Mesenchymal stem cell (in vitro differentiated cells and primary cell): ENCODE data around the gene AKAP13.

Experiments used
- DNase-seq: peaks from one replicate; pipeline ENCODE4 v3.0.0-alpha.2; 2013
- H2AFZ ChIP-seq: one replicate; pipeline ENCODE4 v1.6.1; 2013; ENCODE audit warnings: low read depth, mild to moderate bottlenecking, control low read depth, inconsistent platforms, low read length, moderate library complexity
- H2AK5ac ChIP-seq: 2 replicates; pipeline ENCODE4 v1.6.1; 2013; ENCODE audit warnings: low read length, moderate library complexity, mild to moderate bottlenecking, inconsistent platforms; ENCODE audit not compliant: severe bottlenecking
- H2BK120ac ChIP-seq: one replicate; pipeline ENCODE4 v1.6.1; 2013; ENCODE audit warnings: low read depth, mild to moderate bottlenecking, inconsistent platforms, low read length, moderate library complexity
- H2BK12ac ChIP-seq, 2 experiments: one replicate each; pipeline ENCODE4 v1.6.1; 2013; ENCODE audit warnings: inconsistent platforms in 2 of 2, low read length in 2 of 2, mild to moderate bottlenecking in 2 of 2, moderate library complexity in 2 of 2, control low read depth in 1 of 2
- H2BK15ac ChIP-seq: one replicate; pipeline ENCODE4 v1.6.1; 2013; ENCODE audit warnings: mild to moderate bottlenecking, low read depth, inconsistent platforms; ENCODE audit not compliant: poor library complexity, severe bottlenecking
- H2BK5ac ChIP-seq: 2 replicates; pipeline ENCODE4 v1.6.1; 2013; ENCODE audit warnings: low read depth, mild to moderate bottlenecking, low read length, control low read depth, inconsistent platforms; ENCODE audit not compliant: poor library complexity, severe bottlenecking
- H3K14ac ChIP-seq, 2 experiments: one replicate each; pipeline ENCODE4 v1.6.1; 2013; ENCODE audit warnings: inconsistent platforms in 2 of 2, low read length in 2 of 2, control low read depth in 1 of 2, mild to moderate bottlenecking in 1 of 2, moderate library complexity in 1 of 2
- H3K18ac ChIP-seq, 2 experiments: one replicate each; pipeline ENCODE4 v1.6.1; 2013; ENCODE audit warnings: inconsistent platforms in 2 of 2, low read length in 2 of 2, control low read depth in 1 of 2, low read depth in 1 of 2, mild to moderate bottlenecking in 1 of 2
- H3K23ac ChIP-seq, 2 experiments: one replicate each; pipeline ENCODE4 v1.6.1; 2013; ENCODE audit warnings: inconsistent platforms in 2 of 2, low read length in 2 of 2, mild to moderate bottlenecking in 2 of 2, moderate library complexity in 2 of 2, control low read depth in 1 of 2
- H3K27ac ChIP-seq: 2 replicates; pipeline ENCODE4 v1.5.1; 2013; ENCODE audit warnings: mild to moderate bottlenecking, moderate library complexity, low read length, control low read depth, inconsistent platforms; ENCODE audit not compliant: poor library complexity, severe bottlenecking
- H3K27me3 ChIP-seq, 2 experiments: 2 replicates each; pipeline versions ENCODE4 v1.6.1 to v1.7.0; 2013; ENCODE audit warnings: low read length in 2 of 2, mild to moderate bottlenecking in 2 of 2, moderate library complexity in 2 of 2, control low read depth in 1 of 2, inconsistent platforms in 1 of 2; ENCODE audit not compliant: control insufficient read depth in 1 of 2, insufficient read depth in 1 of 2
- H3K36me3 ChIP-seq, 2 experiments: 2 replicates each; pipeline versions ENCODE4 v1.6.1 to v1.7.0; 2013; ENCODE audit warnings: low read length in 2 of 2, control low read depth in 1 of 2, inconsistent platforms in 1 of 2, low read depth in 1 of 2, mild to moderate bottlenecking in 1 of 2; ENCODE audit not compliant: insufficient read depth in 2 of 2, control insufficient read depth in 1 of 2
- H3K4ac ChIP-seq, 2 experiments: one replicate each; pipeline ENCODE4 v1.6.1; 2013; ENCODE audit warnings: inconsistent platforms in 2 of 2, low read length in 2 of 2, mild to moderate bottlenecking in 2 of 2, moderate library complexity in 2 of 2, control low read depth in 1 of 2, low read depth in 1 of 2
- H3K4me1 ChIP-seq: 2 replicates; pipeline ENCODE4 v1.6.1; 2013; ENCODE audit warnings: low read depth, low read length, control low read depth; ENCODE audit not compliant: control insufficient read depth, insufficient read depth
- H3K4me2 ChIP-seq: 2 replicates; pipeline ENCODE4 v1.6.1; 2013; ENCODE audit warnings: low read length, mild to moderate bottlenecking, inconsistent platforms; ENCODE audit not compliant: poor library complexity, severe bottlenecking
- H3K4me3 ChIP-seq, 2 experiments: 2 replicates each; pipeline versions ENCODE4 v1.5.1 to v1.7.0; 2013; ENCODE audit warnings: low read length in 2 of 2, mild to moderate bottlenecking in 2 of 2, control low read depth in 1 of 2, low read depth in 1 of 2; ENCODE audit not compliant: insufficient read depth in 1 of 2
- H3K79me1 ChIP-seq: replicated peaks from 2 replicates; pipeline ENCODE4 v1.6.1; 2013; ENCODE audit warnings: mild to moderate bottlenecking, control low read depth, low read length, inconsistent platforms; ENCODE audit not compliant: poor library complexity, severe bottlenecking
- H3K9ac ChIP-seq: 2 replicates; pipeline ENCODE4 v1.7.0; 2013; ENCODE audit warnings: mild to moderate bottlenecking, low read length, moderate library complexity
- H3K9me3 ChIP-seq: 2 replicates; pipeline ENCODE4 v1.7.0; 2013; ENCODE audit warnings: mild to moderate bottlenecking, low read length; ENCODE audit not compliant: control insufficient read depth
- H4K8ac ChIP-seq: one replicate; pipeline ENCODE4 v1.6.1; 2013; ENCODE audit warnings: inconsistent platforms, mild to moderate bottlenecking, low read length, moderate library complexity
- H4K91ac ChIP-seq: one replicate; pipeline ENCODE4 v1.6.1; 2013; ENCODE audit warnings: mild to moderate bottlenecking, low read length, inconsistent platforms
- WGBS: methylation state at CpG from one replicate; pipeline ENCODE4 v1.1.7; 2013; ENCODE audit warnings: mixed read lengths; 5-methylcytosine and 5-hydroxymethylcytosine counted together

Gene AKAP13

DNA sequence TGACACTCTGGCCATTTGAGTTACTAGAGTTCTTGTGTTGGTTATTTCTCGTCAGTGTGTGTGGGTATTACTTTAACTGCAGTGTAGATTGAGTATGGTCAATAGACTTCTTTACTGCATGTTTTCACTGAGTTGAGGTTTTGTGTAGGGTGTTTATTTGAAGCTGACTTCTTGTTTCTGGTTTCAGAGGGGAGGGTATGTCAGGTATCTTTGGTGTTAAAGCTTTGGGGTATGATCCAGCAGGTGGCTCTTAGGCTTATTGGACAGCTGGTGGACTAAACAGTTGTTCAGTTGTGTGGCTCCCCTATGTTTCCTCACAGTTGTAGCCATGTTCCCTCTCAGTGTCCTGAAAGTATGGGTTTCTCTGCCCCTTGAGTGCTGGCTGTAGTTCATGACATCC lies 72.0 kb downstream of the AKAP13 start:
- Histone ChIP-seq H3K4me1 (peaks cover 7% of the 10 kb centered on the region), H2AFZ (no peak overlapping the region), H3K27ac (no peak overlapping the region), H2AK5ac (no peak overlapping the region), H3K79me1 (peaks cover 14% of the 10 kb centered on the region), H2BK5ac (no peak overlapping the region), H4K8ac (no peak overlapping the region), H2BK120ac (no peak overlapping the region), H3K18ac (no peak overlapping the region), H3K4ac (no peak overlapping the region), H3K36me3 (peaks cover 0 to 10% of the 10 kb centered on the region in 2 experiments), H4K91ac (no peak overlapping the region), H2BK12ac (no peak overlapping the region), H3K9ac (no peak overlapping the region), H3K27me3 (no peaks in the 10 kb centered on the region), H2BK15ac (no peak overlapping the region), H3K14ac (peak overlapping the region in 1 of 2 experiments; percentile 22), H3K23ac (no peak overlapping the region), H3K4me2 (no peak overlapping the region), H3K9me3 (peaks cover 16% of the 10 kb centered on the region), H3K4me3 (no peak overlapping the region)
- DNase-seq = no peak
- WGBS = 100% methylated on average over 1 of the region's 1 CpG

DNA sequence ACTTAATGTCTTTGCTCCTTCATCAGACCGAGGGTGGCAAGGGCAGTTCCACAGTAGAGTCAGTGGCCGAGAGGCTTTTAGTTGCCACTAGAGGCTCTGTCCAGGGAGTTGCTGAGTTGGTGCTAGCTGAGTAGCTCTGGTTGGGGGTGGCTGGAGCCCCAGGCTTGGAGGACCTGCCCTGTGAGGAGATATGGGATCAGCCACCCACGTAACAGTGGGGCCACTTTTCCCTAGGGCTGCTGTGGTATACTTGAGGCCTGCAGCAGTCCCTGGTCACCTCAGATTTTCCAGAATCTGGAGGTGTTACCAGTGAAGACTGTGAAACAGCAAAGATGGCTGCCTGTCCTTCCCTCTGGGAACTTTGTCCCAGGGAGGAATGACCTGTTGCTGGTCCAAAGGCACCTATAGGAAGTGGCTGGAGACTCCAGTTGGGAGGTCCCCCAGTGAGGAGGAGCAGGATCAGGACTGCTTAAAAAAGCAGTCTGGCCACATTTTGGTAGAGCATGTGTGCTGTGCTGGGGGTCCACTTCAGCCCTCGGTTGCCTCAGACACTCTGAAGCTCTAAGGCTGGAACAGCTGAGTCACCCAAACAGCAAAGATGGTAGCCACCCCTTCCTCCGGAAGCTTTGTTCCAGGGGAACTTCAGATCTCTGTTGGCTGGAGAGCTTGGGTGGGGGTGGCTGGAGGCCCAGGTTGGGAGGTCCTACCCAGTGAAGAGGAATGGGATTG lies 72.9 kb downstream of the AKAP13 start:
- WGBS = 89% methylated on average over 5 of the region's 5 CpGs
- peak overlapping the region in 1 of 2 experiments; percentile 29 for H2BK12ac ChIP-seq

DNA sequence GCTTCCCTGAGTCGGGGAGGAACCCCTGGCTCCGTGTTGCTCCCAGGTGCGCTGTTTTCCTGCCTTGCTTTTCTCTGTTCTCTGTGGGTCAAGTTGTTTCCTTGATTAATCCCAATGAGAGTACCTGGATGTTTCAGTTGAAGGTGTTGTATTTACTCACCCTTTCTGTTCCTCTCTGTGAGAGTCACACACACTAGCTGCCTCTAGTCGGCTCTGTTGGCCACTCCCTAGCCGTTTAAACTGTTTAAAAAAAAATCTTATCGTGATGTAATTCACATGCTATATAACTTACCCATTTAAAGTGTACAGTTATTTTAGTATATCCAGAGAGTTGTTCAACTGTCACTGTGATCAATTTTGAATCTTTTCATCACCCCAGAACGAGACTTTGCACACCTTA lies 74.0 kb downstream of the AKAP13 start:
- H2BK15ac ChIP-seq = no peak overlapping the region
- H4K91ac ChIP-seq = no peak overlapping the region
- no peak overlapping the region for H3K9ac ChIP-seq
- H2BK120ac ChIP-seq = no peak overlapping the region
- H3K4me2 ChIP-seq = no peak overlapping the region
- H3K4me3 ChIP-seq = no peak overlapping the region
- no peak overlapping the region for H2BK12ac ChIP-seq
- H4K8ac ChIP-seq = no peak overlapping the region
- no peak overlapping the region for H3K27ac ChIP-seq
- no peak overlapping the region for H2BK5ac ChIP-seq
- H3K9me3 ChIP-seq = peaks cover 16% of the 10 kb centered on the region
- H3K36me3 ChIP-seq = peaks cover 0 to 10% of the 10 kb centered on the region in 2 experiments
- DNase-seq = no peak
- WGBS = 89% methylated on average over 4 of the region's 7 CpGs
- H3K14ac ChIP-seq = no peak overlapping the region
- no peaks in the 10 kb centered on the region for H3K27me3 ChIP-seq
- H3K18ac ChIP-seq = no peak overlapping the region
- H3K4ac ChIP-seq = no peak overlapping the region
- H3K4me1 ChIP-seq = peaks cover 7% of the 10 kb centered on the region
- no peak overlapping the region for H2AK5ac ChIP-seq
- H3K79me1 ChIP-seq = peaks cover 15% of the 10 kb centered on the region
- no peak overlapping the region for H2AFZ ChIP-seq
- H3K23ac ChIP-seq = no peak overlapping the region

More for the DNA sequence above, 72.9 kb downstream of the AKAP13 start:
- Histone ChIP-seq H2AK5ac (no peak overlapping the region), H3K9me3 (peaks cover 16% of the 10 kb centered on the region), H3K36me3 (peaks cover 0 to 10% of the 10 kb centered on the region in 2 experiments), H3K23ac (no peak overlapping the region), H3K4me3 (no peak overlapping the region), H3K4ac (no peak overlapping the region), H3K27ac (no peak overlapping the region), H3K4me2 (no peak overlapping the region), H4K91ac (peak overlapping the region; percentile 15), H3K79me1 (peaks cover 15% of the 10 kb centered on the region), H3K18ac (peak overlapping the region in 1 of 2 experiments; percentile 50), H3K14ac (no peak overlapping the region), H2BK120ac (no peak overlapping the region), H3K9ac (no peak overlapping the region), H3K4me1 (peaks cover 7% of the 10 kb centered on the region), H2BK15ac (peak overlapping the region; percentile 98), H4K8ac (peak overlapping the region; percentile 50), H2BK5ac (no peak overlapping the region), H2AFZ (no peak overlapping the region), H3K27me3 (no peaks in the 10 kb centered on the region)
- DNase-seq = no peak

DNA sequence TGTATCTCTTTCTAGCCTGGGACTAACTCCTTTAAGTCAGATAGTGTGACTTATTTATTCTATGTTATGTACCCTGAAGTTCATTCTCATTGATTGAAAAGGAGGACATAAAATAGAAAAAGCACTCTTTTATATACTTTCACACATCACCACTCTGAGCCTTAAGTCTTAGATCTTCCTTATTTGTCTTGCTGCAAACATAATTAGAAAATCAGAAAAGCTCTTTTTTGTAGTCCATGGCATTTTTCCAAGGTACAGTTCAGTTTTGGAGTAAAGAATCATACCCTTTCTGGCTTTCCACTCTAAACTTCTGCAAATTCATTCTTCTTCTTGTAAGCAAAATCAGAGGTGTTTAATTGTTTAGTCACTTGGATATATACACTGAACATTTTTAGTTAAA lies 75.5 kb downstream of the AKAP13 start:
- H2BK15ac ChIP-seq = no peak overlapping the region
- H2AK5ac ChIP-seq = no peak overlapping the region
- H3K9ac ChIP-seq = no peak overlapping the region
- H3K14ac ChIP-seq = no peak overlapping the region
- H3K4me1 ChIP-seq = peaks cover 7% of the 10 kb centered on the region
- H2BK5ac ChIP-seq = no peak overlapping the region
- H3K27ac ChIP-seq = no peak overlapping the region
- H3K36me3 ChIP-seq = peaks cover 0 to 10% of the 10 kb centered on the region in 2 experiments
- no peak for DNase-seq
- no peak overlapping the region for H2BK120ac ChIP-seq
- H4K8ac ChIP-seq = no peak overlapping the region
- H3K18ac ChIP-seq = no peak overlapping the region
- no peak overlapping the region for H2BK12ac ChIP-seq
- no peaks in the 10 kb centered on the region for H3K27me3 ChIP-seq
- H2AFZ ChIP-seq = no peak overlapping the region
- H4K91ac ChIP-seq = no peak overlapping the region
- peaks cover 19% of the 10 kb centered on the region for H3K79me1 ChIP-seq
- H3K4me3 ChIP-seq = no peak overlapping the region
- no peak overlapping the region for H3K4ac ChIP-seq
- H3K4me2 ChIP-seq = no peak overlapping the region
- H3K23ac ChIP-seq = no peak overlapping the region
- peaks cover 5% of the 10 kb centered on the region for H3K9me3 ChIP-seq
